Spleen (tissue), 11 donors: ENCODE data around the gene ABI1. TPM values are rescaled to one million over a fixed set of nuclear protein-coding genes. Genes with fewer than 3 reads are reported as not detected.

Source experiments
- DNase-seq: peaks from one replicate; pipeline ENCODE4 v3.0.0-alpha.2; 2020
- H3K27ac ChIP-seq, 8 donors: fragments of 200-600 bp; sonication (generic) in 7 of 8; 1 replicate in 4 of 8; 2 replicates in 4 of 8; pipeline versions ENCODE4 v1.5.0 to v1.8.0; 2016 to 2021; ENCODE audit warnings: inconsistent platforms in 4 of 8, mild to moderate bottlenecking in 4 of 8, moderate library complexity in 1 of 8
- H3K27me3 ChIP-seq, 7 donors: fragments of 200-600 bp; sonication (generic) in 6 of 7; replicated peaks in 1 of 7; 1 replicate in 4 of 7; 2 replicates in 3 of 7; pipeline versions ENCODE4 v1.5.0 to v1.8.0; 2016 to 2021; ENCODE audit warnings: inconsistent platforms in 3 of 7, mild to moderate bottlenecking in 1 of 7
- H3K36me3 ChIP-seq, 6 donors: fragments of 200-600 bp; sonication (generic) in 5 of 6; 1 replicate in 4 of 6; 2 replicates in 2 of 6; pipeline versions ENCODE4 v1.5.0 to v1.8.0; 2016 to 2021; ENCODE audit warnings: inconsistent platforms in 2 of 6
- H3K4me1 ChIP-seq, 6 donors: fragments of 200-600 bp; sonication (generic) in 5 of 6; 1 replicate in 3 of 6; 2 replicates in 3 of 6; pipeline versions ENCODE4 v1.5.0 to v1.8.0; 2016 to 2021; ENCODE audit warnings: inconsistent platforms in 3 of 6
- H3K4me3 ChIP-seq, 8 donors: fragments of 200-600 bp; sonication (generic) in 7 of 8; 1 replicate in 4 of 8; 2 replicates in 4 of 8; pipeline versions ENCODE4 v1.5.0 to v1.8.0; 2016 to 2021; ENCODE audit warnings: inconsistent platforms in 4 of 8, mild to moderate bottlenecking in 4 of 8, moderate library complexity in 2 of 8
- H3K9me3 ChIP-seq, 8 donors: fragments of 200-600 bp; sonication (generic) in 7 of 8; 1 replicate in 4 of 8; 2 replicates in 4 of 8; pipeline versions ENCODE4 v1.5.0 to v1.8.0; 2016 to 2021; ENCODE audit warnings: inconsistent platforms in 4 of 8
- POLR2A ChIP-seq, 3 donors: fragments of 450-650 bp; IDR thresholded peaks; one replicate each; pipeline ENCODE4 v1.5.1; 2017; ENCODE audit warnings: antibody characterized with exemption in 3 of 3, mild to moderate bottlenecking in 1 of 3
- POLR2AphosphoS5 ChIP-seq, 3 donors: sonication (generic); formaldehyde crosslinking; IDR thresholded peaks; one replicate each; pipeline ENCODE4 v1.5.1; 2017; ENCODE audit warnings: antibody characterized with exemption in 3 of 3
- WGBS, 5 donors: extraction: QIAGEN DNeasy Blood & Tissue Kit in 3 of 5; methylation state at CpG; one replicate each; pipeline versions ENCODE4 v1.1.5 to v1.1.7; 2013 to 2018; 5-methylcytosine and 5-hydroxymethylcytosine counted together
- intact Hi-C: fragments of 100-400 bp; cut with DNase I; formaldehyde crosslinking; loops from one replicate; pipeline ENCODE4 v1.15.0; 2023; ENCODE audit warnings: low total_unique reads
- polyA plus RNA-seq, 3 donors: library from polyadenylated mRNA; stranded (reverse); fragments of 200-250 nt; gene quantifications; one replicate each; pipeline ENCODE4 v1.2.1, GENCODE V29; 2013
- total RNA-seq, 7 donors: library from RNA; depleted of rRNA in 3 of 7; stranded (reverse); fragments of >200 nt in 3 of 7; fragmentation: NEBNext Ultra II Directional in 4 of 7; extraction: Animal tissue kit (Norgen Biotek cat#: 25700) in 4 of 7; gene quantifications; one replicate each; pipeline versions ENCODE4 v1.1.0 to v1.2.1, GENCODE V29; 2016 to 2021
- TF ChIP-seq, protein P1 (sequence below), 11 experiments: fragments of 200-600 bp in 7 of 11; fragments of 450-650 bp in 4 of 11; sonication (generic) in 4 of 11; IDR thresholded peaks in 8 of 11; conservative IDR thresholded peaks in 3 of 11; 1 replicate in 7 of 11; 2 replicates in 4 of 11; pipeline versions ENCODE4 v1.4.0 to v1.8.0; 2016 to 2021; ENCODE audit warnings: antibody characterized with exemption in 11 of 11, inconsistent platforms in 4 of 11, mild to moderate bottlenecking in 1 of 11
- donor health status: healthy with polysubstance abuse.
- donor health status: DM: no; HTN: no; CAD: no; lungs with moderate emphysema.
- donor health status: DM: no; HTN: no; CAD: no.
- donor health status: Bipolar disorder and iron deficiency.
- donor health status: healthy.
- donor health status: DM: no; HTN: no; CAD: no.
- donor health status: DM: yes; HTN: yes; CAD: no.

ABI1 gene
- total and polyA plus RNA-seq, 10 donors, result 33.4 to 74.0 (median 55.9) TPM

DNA sequence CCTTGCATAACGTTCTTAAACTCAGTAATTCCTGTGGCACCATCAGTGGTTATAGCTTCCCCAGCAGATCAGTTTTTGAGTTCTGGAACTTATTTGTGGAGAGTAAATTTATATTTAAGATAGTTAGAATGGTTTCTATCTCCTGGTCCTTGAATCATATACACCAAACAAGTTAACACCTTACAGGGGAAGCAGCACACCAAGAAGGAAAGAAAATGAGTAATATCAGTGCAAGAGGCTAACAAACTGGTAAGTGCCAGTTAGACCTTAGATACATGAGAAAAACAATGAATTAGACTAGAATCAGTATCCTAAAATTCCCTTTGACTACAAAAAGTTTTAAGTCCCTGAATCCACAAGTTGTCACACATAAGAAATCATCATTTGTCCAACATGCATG lies 54.2 kb downstream of the ABI1 start:
- H3K9me3 ChIP-seq, result no peaks in the 10 kb centered on the region
- H3K4me1 ChIP-seq, result peaks cover 35 to 95% (median 62%) of the 10 kb centered on the region in 6 donors
- H3K27me3 ChIP-seq, result no peaks in the 10 kb centered on the region
- no peak for TF ChIP-seq POLR2AphosphoS5 (IDR thresholded peaks at IDR 0.05)
- TF ChIP-seq POLR2A (IDR thresholded peaks at IDR 0.05), result no peak
- TF ChIP-seq, protein P1, sequence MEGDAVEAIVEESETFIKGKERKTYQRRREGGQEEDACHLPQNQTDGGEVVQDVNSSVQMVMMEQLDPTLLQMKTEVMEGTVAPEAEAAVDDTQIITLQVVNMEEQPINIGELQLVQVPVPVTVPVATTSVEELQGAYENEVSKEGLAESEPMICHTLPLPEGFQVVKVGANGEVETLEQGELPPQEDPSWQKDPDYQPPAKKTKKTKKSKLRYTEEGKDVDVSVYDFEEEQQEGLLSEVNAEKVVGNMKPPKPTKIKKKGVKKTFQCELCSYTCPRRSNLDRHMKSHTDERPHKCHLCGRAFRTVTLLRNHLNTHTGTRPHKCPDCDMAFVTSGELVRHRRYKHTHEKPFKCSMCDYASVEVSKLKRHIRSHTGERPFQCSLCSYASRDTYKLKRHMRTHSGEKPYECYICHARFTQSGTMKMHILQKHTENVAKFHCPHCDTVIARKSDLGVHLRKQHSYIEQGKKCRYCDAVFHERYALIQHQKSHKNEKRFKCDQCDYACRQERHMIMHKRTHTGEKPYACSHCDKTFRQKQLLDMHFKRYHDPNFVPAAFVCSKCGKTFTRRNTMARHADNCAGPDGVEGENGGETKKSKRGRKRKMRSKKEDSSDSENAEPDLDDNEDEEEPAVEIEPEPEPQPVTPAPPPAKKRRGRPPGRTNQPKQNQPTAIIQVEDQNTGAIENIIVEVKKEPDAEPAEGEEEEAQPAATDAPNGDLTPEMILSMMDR (IDR thresholded peaks at IDR 0.05 in 8 of 11, conservative IDR thresholded peaks at IDR 0.05 in 3 of 11), result no peak
- H3K4me3 ChIP-seq, result no peak overlapping the region
- WGBS, 5 donors, result 55 to 87% (median 64%) methylated on average over 1 of the region's 1 CpG
- H3K27ac ChIP-seq, result peak overlapping the region in 1 of 8 donors; percentile 17
- intact Hi-C loops, result no loop called here
- DNase-seq, result no peak
- H3K36me3 ChIP-seq, result peaks cover 0 to 14% (median 3%) of the 10 kb centered on the region in 6 donors

DNA sequence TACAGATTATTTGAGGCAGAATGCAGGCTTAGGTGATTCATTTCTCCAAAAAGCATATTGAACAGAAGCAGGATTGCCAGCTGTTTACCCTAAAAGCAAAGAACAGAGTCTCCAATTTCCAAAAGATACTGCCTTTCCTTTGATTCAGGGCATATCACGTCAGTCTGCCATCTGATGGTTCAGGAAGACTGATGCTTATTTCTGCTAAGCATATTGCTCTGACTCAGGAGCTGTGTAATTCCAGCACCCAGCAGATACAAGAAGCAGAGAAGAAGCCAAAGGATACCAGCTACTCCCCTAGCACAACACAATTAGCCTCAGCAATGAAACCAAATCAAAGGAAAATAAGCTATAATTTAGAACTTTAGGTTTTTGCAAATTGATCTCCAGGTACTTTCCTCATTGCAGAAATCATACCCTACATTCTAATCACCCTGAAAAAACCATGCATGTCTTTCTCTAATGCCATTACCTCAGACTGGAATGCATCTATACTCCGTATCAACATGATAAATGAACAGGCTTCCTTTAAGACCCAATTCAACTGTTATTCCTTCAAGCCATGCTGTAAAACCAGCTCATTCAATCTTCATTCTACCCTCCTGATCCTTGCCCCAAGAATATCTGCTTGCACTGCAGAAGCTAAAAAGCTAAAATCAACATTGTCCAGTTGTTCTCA lies 55.1 kb downstream of the ABI1 start:
- Histone ChIP-seq H3K36me3 (peaks cover 0 to 14% (median 3%) of the 10 kb centered on the region in 6 donors), H3K4me1 (peaks cover 36 to 95% (median 65%) of the 10 kb centered on the region in 6 donors), H3K4me3 (no peak overlapping the region), H3K27me3 (no peaks in the 10 kb centered on the region), H3K9me3 (no peaks in the 10 kb centered on the region), H3K27ac (peak overlapping the region in 1 of 8 donors; percentile 8)
- no peak for DNase-seq
- intact Hi-C loops, result no loop called here
- no peak for TF ChIP-seq POLR2AphosphoS5 (IDR thresholded peaks at IDR 0.05)
- no peak for TF ChIP-seq POLR2A (IDR thresholded peaks at IDR 0.05)
- TF ChIP-seq, protein P1 (IDR thresholded peaks at IDR 0.05 in 8 of 11, conservative IDR thresholded peaks at IDR 0.05 in 3 of 11), result no peak
- WGBS, 5 donors, result 54 to 68% (median 65%) methylated on average over 2 of the region's 2 CpGs

DNA sequence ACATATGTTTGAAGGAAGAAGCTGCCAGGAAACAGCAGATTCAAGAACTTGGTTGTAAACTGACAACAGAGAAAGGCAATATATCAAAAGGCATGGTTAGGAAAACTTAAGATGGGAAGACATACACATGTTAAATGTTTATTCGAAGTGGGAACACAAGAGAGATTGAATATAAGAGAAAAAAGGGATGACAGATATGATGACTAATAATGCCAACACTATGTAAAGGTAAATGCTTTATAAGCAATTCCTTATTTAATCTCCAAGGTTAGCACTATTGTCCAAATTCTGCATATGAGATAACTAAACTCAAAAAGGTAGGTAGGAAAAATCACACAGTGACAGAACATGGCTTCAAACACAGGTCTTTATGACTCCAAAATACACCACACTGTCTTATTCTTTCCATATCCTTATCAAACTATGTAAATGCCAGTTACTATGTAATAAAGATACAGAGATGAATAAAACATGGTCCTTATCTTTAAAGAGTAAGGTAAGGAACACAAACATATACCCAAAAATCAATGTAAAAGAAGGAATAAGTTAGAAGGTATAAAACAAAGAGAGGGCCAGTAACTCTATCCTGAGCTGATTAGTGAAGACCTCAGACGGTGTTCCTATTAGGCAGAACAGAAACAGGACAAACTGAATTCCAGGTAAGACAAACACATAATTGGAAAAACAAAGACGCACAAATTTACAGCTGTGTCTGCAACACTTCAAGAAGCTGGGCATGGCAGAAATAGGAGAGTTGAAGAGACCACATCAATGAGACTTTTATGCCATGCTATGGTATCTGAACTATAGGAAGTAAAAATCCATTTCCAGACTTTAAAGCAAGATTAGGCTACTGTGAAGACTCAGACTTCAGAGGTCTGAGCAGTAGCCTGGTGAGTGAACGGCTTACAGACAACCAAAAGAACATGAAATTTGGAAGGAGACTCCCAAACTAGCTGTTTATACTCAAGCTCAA lies 56.1 kb downstream of the ABI1 start:
- peaks cover 42 to 95% (median 75%) of the 10 kb centered on the region in 6 donors for H3K4me1 ChIP-seq
- DNase-seq, result no peak
- no peak for TF ChIP-seq POLR2AphosphoS5 (IDR thresholded peaks at IDR 0.05)
- no peak for TF ChIP-seq POLR2A (IDR thresholded peaks at IDR 0.05)
- TF ChIP-seq, protein P1 (IDR thresholded peaks at IDR 0.05 in 8 of 11, conservative IDR thresholded peaks at IDR 0.05 in 3 of 11), result no peak
- no peaks in the 10 kb centered on the region for H3K9me3 ChIP-seq
- H3K36me3 ChIP-seq, result peaks cover 0 to 14% (median 3%) of the 10 kb centered on the region in 6 donors
- intact Hi-C loops, result no loop called here
- H3K4me3 ChIP-seq, result no peak overlapping the region
- 33 to 89% (median 66%) methylated on average over 4 of the region's 4 CpGs for WGBS, 5 donors
- no peaks in the 10 kb centered on the region for H3K27me3 ChIP-seq
- H3K27ac ChIP-seq, result peak overlapping the region in 1 of 8 donors; percentile 8
